HG02763 (cell line): ENCODE measurements around the gene HLTF.
"Not testable (repeated sequence)": the region's sequence is repeated elsewhere in the genome, so short reads cannot be mapped to it uniquely, and the experiment has no call there.

Experiments used
- ATAC-seq: cut with Tn5 transposase; IDR thresholded peaks from one replicate; pipeline ENCODE4 v1.9.1; 2021; ENCODE audit warnings: mild to moderate bottlenecking, moderate library complexity; ENCODE audit not compliant: unreplicated experiment

HLTF gene

DNA sequence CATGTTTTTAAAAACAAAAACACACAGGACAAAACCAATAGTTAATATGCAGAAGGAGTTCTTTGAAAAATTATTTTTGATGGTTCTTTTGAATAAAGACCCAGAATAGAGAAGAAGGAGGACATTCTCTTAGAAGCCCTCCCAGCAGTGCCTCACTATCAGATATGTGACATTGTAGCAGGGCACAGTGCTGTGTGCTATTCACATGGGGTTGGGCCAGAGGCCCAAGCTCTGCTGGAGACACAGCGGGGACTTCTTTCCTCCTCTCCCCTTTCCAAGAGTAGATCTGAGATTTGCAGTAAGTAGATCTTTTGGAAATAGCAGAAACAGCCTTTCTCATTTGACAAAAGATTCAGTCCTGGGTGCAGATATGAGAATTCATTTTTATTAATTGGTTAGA, 88.7 kb downstream of the HLTF start:
- ATAC-seq: no peak

GRCh38 chr3:148992635-148993255, 93.6 kb downstream of the HLTF start:
- no peak for ATAC-seq

DNA sequence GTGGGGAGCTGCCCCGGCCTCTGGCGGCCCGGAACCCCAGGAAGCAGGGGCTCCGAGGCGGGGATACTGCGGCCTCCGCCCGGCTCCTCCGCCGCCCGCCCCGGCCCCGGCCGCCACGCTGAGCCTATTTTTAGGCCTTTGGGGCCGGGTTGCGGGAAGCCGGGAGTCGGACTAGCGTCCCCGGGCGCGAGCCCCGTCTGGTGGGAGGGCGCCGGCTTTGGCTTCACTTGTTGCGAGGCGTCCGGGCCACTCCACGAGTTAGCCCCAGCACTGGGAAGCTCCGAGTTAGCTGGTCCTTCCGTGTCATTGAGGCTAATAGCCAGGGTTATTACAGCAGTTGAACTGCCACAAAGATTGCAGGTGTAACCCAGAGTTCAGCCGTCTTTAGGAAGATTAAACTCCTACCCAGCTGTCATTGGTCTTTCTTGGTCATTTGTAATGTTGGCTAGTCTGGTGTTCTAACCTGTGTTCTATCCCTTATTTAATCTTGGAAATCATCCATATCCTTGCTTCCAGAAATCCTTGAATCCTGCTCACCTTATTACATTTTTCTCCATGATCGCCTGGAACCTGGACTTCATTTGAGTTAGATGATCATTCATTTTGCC, 94.2 kb downstream of the HLTF start:
- peak; percentile 19 for ATAC-seq

DNA sequence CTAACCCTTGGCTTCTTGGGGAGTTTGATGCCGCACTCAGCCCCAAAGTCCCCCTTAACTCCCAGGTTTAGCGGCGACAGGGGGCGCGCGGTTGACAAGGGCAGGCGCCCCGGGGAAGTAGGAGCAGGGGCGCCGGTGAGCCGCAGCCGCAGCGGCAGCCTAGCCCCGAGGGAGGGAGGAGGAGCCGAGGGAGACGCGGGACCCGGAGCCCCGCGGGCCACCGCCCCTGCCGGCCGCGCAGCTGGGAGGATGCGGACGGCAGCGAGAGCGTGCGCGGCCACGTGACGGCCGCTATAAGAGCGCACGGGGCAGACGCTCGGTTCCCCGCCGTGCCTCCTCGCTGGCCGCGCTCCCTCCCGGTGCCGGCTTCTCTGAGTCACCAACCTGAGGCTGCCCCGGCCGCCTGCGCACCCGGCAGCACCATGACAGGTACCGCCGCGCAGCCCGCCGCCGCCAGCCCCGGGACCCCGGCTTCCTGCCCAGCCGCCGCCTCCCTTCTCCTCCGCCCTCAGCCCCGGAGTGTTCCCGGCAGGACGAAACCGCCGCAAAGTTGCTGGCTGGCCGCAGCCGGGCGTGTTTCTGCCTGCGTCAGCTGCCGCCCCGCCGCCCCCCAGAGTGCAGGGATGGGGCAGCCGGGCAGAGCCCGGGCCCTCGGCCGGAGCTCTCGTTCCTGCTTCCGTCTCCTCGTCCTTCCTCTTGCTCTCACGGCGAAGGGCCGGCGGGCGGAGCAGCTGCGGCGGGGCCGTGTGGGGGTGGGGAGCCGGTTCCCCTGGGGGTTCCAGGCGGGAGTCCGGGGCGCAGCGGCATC, 94.9 kb downstream of the HLTF start, which contains the start of gene GYG1:
Gene GYG1, plus strand, starts transcription at position 322 of the 808 bp plus-strand sequence. Its CDS starts 101 bp downstream, at position 423.
- ATAC-seq: peak; percentile 87

GRCh38 chr3:148990236-148990635, 96.1 kb downstream of the HLTF start:
- no peak for ATAC-seq

DNA sequence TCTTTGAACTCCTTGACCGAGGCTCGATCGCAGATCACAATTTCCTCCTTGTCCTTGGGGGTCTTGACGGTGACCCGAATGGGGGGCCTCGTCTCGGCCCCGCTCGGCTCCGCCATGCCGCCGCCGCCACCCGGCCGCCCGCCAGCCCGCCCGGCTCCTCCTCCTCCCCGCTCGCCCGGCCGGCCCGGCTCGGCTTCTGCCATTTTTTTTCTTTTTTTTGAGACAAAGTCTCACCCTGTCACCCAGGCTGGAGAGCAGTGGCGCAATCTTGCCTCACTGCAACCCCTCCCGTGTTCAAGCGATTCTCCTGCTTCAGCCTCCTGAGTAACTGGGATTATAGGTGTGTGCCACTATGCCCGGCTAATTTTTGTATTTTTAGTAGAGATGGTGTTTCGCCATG, 98.8 kb downstream of the HLTF start:
- not testable (repeated sequence) for ATAC-seq

DNA sequence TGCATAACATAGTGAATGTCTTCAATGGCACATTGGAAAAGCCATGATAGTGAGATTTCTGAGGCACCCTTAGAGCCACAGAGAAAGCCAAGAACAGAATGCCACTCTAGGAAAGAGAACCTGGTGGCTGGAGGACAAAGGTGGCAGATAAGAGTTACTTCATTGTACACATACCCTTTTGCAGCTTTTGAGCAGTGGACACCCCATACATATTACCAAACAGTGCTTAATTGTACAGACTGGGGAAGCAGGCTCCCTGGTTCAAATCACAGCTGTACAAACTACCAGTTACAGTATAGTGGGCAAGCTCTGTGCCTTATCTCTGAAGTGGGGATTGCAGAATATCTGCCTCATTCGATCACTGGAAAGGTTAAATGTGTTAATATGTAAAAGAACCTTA, 105.1 kb downstream of the HLTF start:
- no peak for ATAC-seq
